Putamen (tissue), 1 donor: Measurements from ENCODE around the gene OR5H2.
"Not testable (repeated sequence)": the region's sequence is repeated elsewhere in the genome, so short reads cannot be mapped to it uniquely, and the experiment has no call there.

ENCODE experiments used
- DNase-seq: peaks from one replicate; pipeline ENCODE4 v3.0.0-alpha.2; 2016; ENCODE audit warnings: low spot score

OR5H2 gene

DNA sequence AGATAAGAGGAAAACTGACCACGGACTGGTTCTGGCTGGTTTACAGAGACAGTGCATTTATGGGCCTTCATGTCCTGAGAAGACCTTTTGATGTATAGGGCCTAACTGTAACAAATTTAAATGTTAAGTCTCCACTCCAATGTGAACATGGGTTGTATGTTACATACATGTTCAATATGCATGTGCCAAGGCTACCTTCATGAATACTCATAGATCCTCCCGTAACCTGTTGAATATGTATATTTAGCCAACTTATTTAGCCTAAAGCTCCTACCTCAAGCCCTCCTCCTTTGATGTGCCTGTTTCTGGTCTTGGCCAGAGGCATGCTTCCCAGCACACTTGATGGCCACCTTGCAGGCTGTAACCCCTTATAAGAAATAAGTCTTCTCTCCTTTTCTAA is at the start of gene OR5H2:
Gene OR5H2 (plus strand): TSS at position 301 of the 400 bp plus-strand sequence. CDS start 398 bp downstream, outside the sequence.
- no peak for DNase-seq

- no peak for DNase-seq
Observed at GRCh38 chr3:98233468-98233867, 48.8 kb upstream of the OR5H2 start.

- DNase-seq = no peak
Observed at GRCh38 chr3:98240131-98240530, 42.2 kb upstream of the OR5H2 start.

DNA sequence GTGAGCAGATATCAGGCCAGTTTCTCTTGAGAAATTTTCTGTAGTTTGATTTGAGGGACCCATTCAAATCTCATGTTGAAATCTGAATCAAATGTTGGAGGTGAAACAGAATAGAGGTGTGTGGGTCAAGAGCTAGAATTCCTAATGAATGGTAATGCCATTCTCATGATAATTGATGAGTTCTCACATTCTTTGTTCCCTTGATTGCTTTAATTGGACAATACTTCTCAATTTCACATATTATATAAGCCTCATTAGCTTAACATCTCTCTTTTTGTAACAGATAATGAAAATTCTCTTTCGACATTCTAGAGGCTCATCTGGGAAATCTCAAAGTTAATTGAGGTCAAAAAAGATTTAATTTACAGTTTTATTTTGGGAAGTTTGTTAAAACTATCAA is 40.1 kb upstream of the OR5H2 start:
- no peak for DNase-seq

GRCh38 chr3:98243843-98244242 is 38.5 kb upstream of the OR5H2 start:
- DNase-seq = no peak

- no peak for DNase-seq
Observed at GRCh38 chr3:98246142-98246541, 36.2 kb upstream of the OR5H2 start.

- DNase-seq = not testable (repeated sequence)
Observed at GRCh38 chr3:98256026-98256425, 26.3 kb upstream of the OR5H2 start.

DNA sequence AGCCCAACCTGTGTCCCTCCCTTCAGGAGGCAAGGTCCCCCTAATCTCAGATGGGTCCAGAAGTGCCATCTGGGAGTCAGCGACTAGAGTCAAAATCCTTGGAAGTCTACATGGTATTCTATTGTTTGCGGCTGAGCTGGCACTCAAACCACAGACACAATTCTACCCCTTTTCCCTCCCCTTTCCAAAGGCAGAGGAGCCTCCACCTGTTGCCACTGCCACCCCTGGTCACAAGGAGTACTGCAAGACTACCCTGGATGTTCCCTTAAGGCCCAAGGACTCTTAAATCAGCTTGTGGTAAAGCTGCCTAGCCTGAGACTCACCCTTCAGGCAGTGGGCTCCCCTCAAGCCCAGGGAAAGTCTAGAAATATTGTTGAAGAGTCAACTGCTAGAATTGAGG is 22.6 kb upstream of the OR5H2 start:
- DNase-seq = no peak

DNA sequence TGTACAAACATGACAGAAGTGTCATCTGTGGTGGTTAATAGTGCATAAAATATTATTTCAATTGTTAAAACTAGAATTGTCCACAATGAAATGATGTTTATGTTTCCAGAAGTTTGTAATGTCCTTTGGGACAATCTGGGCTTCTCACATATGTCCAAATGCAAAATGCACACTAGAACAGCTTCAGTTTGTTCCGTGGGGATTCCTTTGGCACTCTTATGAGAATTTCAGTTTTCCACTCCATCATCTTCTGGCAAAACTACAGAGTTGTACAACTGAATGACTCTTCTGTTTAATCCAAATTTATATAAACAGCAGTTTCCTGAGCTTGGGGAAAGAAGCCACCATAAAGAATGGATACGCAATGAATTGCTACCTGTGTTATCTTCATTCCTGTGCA is 20.3 kb upstream of the OR5H2 start:
- no peak for DNase-seq

- DNase-seq = no peak
Observed at GRCh38 chr3:98263944-98264343, 18.4 kb upstream of the OR5H2 start, which contains the start of gene OR5H6. TSS of gene OR5H6 (plus strand) at chr3:98264244. CDS start at chr3:98264333, 89 bp downstream.

- DNase-seq = no peak
Observed at GRCh38 chr3:98269846-98270245, 12.5 kb upstream of the OR5H2 start.

GRCh38 chr3:98272126-98272525 is 10.2 kb upstream of the OR5H2 start:
- no peak for DNase-seq

GRCh38 chr3:98274914-98275313 is 7.4 kb upstream of the OR5H2 start:
- no peak for DNase-seq

- DNase-seq = no peak
Observed at GRCh38 chr3:98290916-98291315, 8.6 kb downstream of the OR5H2 start.

- DNase-seq = no peak
Observed at GRCh38 chr3:98291332-98291957, 9.1 kb downstream of the OR5H2 start.

DNA sequence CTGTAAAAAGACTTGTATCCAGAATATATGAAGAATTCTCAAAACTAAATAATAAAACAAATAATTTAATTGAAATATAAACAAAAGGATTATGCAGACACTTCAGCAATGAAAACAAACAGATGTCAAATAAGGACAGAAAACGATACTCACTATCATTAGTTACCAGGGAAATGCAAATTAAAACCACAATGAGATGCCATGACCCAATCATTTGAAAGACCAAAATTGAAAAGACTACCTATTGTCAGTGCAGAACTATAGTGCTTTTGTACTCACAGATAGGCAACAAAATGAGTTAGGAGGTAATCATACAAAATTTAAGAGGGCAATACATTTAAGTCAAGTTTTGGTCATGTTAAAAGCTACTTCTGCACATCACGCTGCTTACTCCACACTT is 39.8 kb downstream of the OR5H2 start:
- DNase-seq = no peak

GRCh38 chr3:98322686-98323085 is 40.4 kb downstream of the OR5H2 start:
- no peak for DNase-seq

- DNase-seq = no peak
Observed at GRCh38 chr3:98323425-98323824, 41.1 kb downstream of the OR5H2 start.

GRCh38 chr3:98325055-98325454 is 42.8 kb downstream of the OR5H2 start:
- no peak for DNase-seq

DNA sequence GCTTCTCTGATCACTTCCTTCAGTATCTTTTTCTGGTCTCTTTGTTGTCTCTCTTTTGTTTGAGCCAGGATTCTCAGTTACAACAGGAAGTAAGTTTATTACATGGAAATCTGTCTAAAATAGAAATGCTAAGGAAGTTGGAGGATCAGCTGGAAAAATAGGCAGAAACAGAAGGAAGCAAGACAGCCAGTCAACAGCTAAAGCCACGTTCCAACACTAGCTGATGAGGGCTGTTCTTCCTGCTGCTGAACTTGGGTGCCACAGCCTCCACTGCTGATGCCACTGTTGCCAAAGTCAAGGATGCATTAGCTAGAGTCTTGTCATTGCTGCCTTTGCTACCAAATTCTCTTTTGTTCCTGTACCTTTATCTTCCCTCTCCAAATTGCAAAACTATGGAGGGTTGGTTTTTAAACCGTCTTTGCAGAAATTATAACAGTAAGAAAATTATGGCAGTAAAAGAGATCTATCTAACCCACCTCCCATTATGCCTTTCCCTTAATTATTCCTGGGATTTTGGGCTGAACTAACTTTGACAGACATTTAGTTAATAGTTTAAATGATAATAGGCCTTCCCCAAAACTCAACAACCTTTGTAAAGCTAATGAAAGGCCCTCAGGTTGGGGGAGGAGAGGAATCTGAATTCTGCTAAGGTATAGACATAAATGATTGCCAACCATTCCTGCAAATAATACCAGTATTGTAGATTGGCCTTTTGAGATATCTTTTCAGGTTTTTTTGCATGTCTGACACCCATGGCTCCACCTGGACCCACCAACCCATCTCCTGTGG is 44.0 kb downstream of the OR5H2 start:
- no peak for DNase-seq

DNA sequence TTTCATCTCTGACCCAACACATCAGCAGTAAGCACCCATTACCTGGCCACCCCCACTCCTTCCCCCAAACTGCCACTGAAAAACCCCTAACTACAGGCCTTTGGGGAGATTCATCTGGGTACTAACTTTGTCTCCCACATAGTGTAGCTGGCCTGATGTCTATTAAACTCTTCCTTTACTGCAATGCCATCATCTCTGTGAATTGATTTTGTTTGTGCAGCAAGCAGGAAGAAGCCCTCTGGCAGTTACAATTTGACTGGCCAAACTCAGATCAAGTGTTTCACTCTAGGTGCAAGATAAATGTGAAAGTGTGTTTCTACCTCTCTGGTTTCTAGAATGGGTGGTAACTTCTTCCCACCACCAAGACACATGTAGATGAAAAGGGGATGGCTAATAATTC is 44.6 kb downstream of the OR5H2 start:
- no peak for DNase-seq

DNA sequence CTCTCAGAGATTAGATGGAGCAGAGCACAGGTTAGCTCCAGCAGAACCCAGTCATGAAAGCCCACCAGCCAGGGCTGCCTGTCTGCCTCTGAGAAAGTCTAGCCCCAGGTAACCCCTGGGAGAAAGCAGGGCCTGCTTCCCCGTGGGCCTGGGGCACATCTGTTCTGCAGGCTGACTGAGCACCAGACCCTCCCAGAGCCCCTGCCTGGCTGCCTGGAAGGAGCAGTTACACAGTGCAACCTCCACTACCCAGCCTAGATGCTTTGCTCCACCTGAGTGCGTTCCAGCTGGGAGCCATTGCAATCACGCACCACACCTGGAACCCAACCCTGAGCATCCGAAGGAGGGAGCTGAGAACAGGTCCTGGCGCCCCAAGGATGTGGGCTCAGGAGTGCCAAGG is 46.6 kb downstream of the OR5H2 start:
- DNase-seq = no peak

DNA sequence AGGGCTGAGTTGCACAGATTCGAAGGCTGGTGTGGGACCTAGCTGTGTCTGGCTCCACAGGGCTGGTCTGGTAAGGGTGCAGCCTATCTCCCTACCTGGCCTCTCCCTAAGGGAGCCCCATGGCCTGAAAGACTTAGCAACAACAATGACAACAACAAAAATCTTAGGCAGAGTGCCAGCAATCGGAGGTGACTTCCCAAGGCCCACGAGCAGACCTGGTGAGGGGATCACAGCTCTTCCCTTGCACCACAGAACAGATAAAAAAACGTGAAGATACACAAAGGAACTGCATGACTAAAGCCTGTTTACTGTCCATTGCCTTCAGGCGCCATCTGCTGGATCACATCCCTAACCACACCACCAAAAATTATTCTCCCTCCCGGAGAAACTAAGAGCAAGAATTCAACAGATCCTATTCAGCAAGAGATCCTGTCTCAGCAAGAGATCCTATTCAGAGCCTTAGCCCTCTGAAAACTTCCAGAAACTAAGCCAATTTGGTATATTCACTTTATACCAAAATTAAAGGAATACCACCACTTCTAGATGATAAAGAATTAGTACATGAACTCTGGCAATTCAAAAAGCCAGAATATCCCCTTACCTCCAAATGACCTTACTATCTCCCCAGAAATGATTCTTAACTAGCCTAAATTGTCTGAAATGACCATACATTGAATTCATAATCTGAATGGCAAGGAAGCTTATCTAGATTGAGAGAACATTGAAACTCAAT is 47.3 kb downstream of the OR5H2 start:
- DNase-seq = peak; percentile 56
